OCI-LY7 (cell line): ENCODE results near the gene TGFBR3. TPM values are rescaled to one million over a fixed set of nuclear protein-coding genes. Genes with fewer than 3 reads are reported as not detected.

Experiments used
- BruUV-seq: library from RNA; stranded (reverse); fragments of 400-500 nt; replicated peaks from 2 replicates; lab custom pipeline; 2021; lab: Mats Ljungman, UMichigan
- CTCF ChIA-PET: fragments of 300-600 bp; sonication (Branson Sonifier 250); formaldehyde crosslinking; loops from one replicate; lab custom pipeline; 2022; ENCODE audit warnings: antibody characterized with exemption; ENCODE audit not compliant: unreplicated experiment; lab: Charles Lee
- POLR2A ChIA-PET: fragments of 300-600 bp; sonication (Branson Sonifier 250); formaldehyde crosslinking; loops from one replicate; lab custom pipeline; 2022; ENCODE audit warnings: antibody characterized with exemption; lab: Charles Lee
- DNase-seq: peaks from one replicate; pipeline ENCODE4 v3.0.0-alpha.2; 2015; ENCODE audit warnings: low spot score
- H2AFZ ChIP-seq: fragments of 200-600 bp; sonication (generic), shearing (Covaris generic); 2 replicates; pipeline ENCODE4 v1.6.1; 2014; ENCODE audit warnings: mild to moderate bottlenecking, antibody characterized with exemption, low read length, moderate library complexity
- H3K27ac ChIP-seq: fragments of 200-600 bp; sonication (generic); 2 replicates; pipeline ENCODE4 v1.5.1; 2014; ENCODE audit warnings: mixed run types, low read depth, mild to moderate bottlenecking, moderate library complexity, low read length, inconsistent platforms; ENCODE audit not compliant: poor library complexity, severe bottlenecking
- H3K36me3 ChIP-seq: fragments of 200-600 bp; sonication (generic); 2 replicates; pipeline ENCODE4 v1.6.1; 2014; ENCODE audit warnings: mild to moderate bottlenecking, antibody characterized with exemption, low read length, moderate library complexity, mixed read lengths; ENCODE audit not compliant: insufficient read depth
- H3K4me1 ChIP-seq: fragments of 200-600 bp; sonication (generic); 2 replicates; pipeline ENCODE4 v1.5.1; 2014; ENCODE audit warnings: mild to moderate bottlenecking, low read length; ENCODE audit not compliant: insufficient read depth, poor library complexity, severe bottlenecking
- H3K4me2 ChIP-seq: fragments of 200-600 bp; sonication (generic); 2 replicates; pipeline ENCODE4 v1.6.1; 2014; ENCODE audit warnings: mild to moderate bottlenecking, low read length
- H3K4me3 ChIP-seq: fragments of 200-600 bp; sonication (generic); 2 replicates; pipeline ENCODE4 v1.5.1; 2014; ENCODE audit warnings: mild to moderate bottlenecking, low read depth, low read length; ENCODE audit not compliant: poor library complexity, severe bottlenecking
- H3K79me2 ChIP-seq: fragments of 200-600 bp; sonication (generic); 2 replicates; pipeline ENCODE4 v1.6.1; 2016; ENCODE audit warnings: low read depth, mild to moderate bottlenecking, low read length, moderate library complexity, mixed read lengths; ENCODE audit not compliant: insufficient read depth
- H3K9me2 ChIP-seq: fragments of 200-600 bp; sonication (generic); 2 replicates; pipeline ENCODE4 v1.6.1; 2016; ENCODE audit warnings: mild to moderate bottlenecking, low read length, mixed read lengths; ENCODE audit not compliant: insufficient read depth
- H3K9me3 ChIP-seq: fragments of 200-600 bp; sonication (generic); 2 replicates; pipeline ENCODE4 v1.6.1; 2014; ENCODE audit warnings: mild to moderate bottlenecking, mixed run types, low read length, mixed read lengths
- H4K20me1 ChIP-seq: fragments of 200-600 bp; sonication (generic); 2 replicates; pipeline ENCODE4 v1.6.1; 2014; ENCODE audit warnings: mild to moderate bottlenecking, antibody characterized with exemption, low read length, moderate library complexity, mixed read lengths; ENCODE audit not compliant: insufficient read depth
- CTCF ChIP-seq: fragments of 200-600 bp; sonication (generic); conservative IDR thresholded peaks from 2 replicates; pipeline ENCODE4 v1.5.1; 2014; ENCODE audit warnings: mild to moderate bottlenecking, antibody characterized with exemption, low read length, moderate library complexity, mixed read lengths
- EZH2phosphoT487 ChIP-seq: fragments of 200-600 bp; sonication (generic); IDR thresholded peaks from 2 replicates; pipeline ENCODE4 v1.6.1; 2018; ENCODE audit warnings: low read depth, borderline replicate concordance, mild to moderate bottlenecking, mixed run types, antibody characterized with exemption, low read length, moderate library complexity, mixed read lengths
- intact Hi-C: fragments of 100-400 bp; cut with micrococcal nuclease; formaldehyde crosslinking; loops from one replicate; pipeline ENCODE4 v1.10.0; 2022; ENCODE audit not compliant: unreplicated experiment
- total RNA-seq, 2 experiments: library from RNA; depleted of rRNA in 1 of 2; stranded (reverse); fragments of >200 nt in 1 of 2; shearing (Covaris generic) in 1 of 2; gene quantifications; 2 replicates each; pipeline ENCODE4 v1.2.3, GENCODE V29; 2014 to 2022

The TGFBR3 gene
- total RNA-seq, 2 experiments from 2014 or later: not detected

GRCh38 chr1:91682882-91683597 lies 202.9 kb downstream of the TGFBR3 start:
- TF ChIP-seq EZH2phosphoT487: no peak
- no peak for TF ChIP-seq CTCF
- no peaks in the 10 kb centered on the region for H3K9me2 ChIP-seq
- POLR2A ChIA-PET: interaction anchor here (0.7 kb wide), 2 partner anchors 178 to 235 kb away, joined by 3 read pairs; no protein-coding TSS in a partner anchor
- H3K4me2 ChIP-seq: no peak overlapping the region
- no peak overlapping the region for H2AFZ ChIP-seq
- H3K27ac ChIP-seq: no peak overlapping the region
- no peaks in the 10 kb centered on the region for H3K36me3 ChIP-seq
- no peaks in the 10 kb centered on the region for H3K79me2 ChIP-seq
- no peaks in the 10 kb centered on the region for H3K4me1 ChIP-seq
- CTCF ChIA-PET: no interaction called here
- H3K9me3 ChIP-seq: no peaks in the 10 kb centered on the region
- no peaks in the 10 kb centered on the region for H4K20me1 ChIP-seq
- intact Hi-C loops: no loop called here
- BruUV-seq: no TSS peak
- H3K4me3 ChIP-seq: no peak overlapping the region
- DNase-seq: no peak

DNA sequence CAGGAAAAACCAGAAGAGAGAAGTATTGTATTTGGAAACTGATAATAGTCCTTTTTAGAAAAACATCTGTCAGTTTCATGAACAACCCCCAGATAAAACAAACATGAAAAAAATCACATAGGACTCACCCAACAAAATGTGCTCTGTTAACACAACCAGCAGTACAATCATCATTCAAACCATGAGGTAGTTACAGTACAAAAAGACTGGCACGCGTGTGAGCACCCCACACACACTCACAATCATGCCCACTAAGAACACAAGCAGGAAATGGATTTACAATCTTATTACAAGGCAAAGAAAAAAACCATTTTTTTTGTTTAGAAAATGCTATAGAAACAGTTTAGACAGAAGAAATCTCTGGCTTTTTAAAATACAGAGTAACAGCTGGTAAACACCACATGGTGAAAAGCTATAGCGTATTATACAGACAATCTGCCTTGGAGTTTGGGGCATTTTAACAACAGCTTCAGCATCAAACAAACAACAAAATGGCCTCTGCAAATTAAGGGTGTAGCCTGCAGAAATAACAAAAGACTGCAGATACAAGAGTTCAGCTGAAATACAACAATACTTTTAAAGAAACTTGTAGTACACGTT lies 205.3 kb downstream of the TGFBR3 start:
- intact Hi-C loops: no loop called here
- Histone ChIP-seq H3K79me2 (no peaks in the 10 kb centered on the region), H3K9me3 (no peaks in the 10 kb centered on the region), H2AFZ (no peak overlapping the region), H3K4me1 (no peaks in the 10 kb centered on the region), H3K27ac (no peak overlapping the region), H4K20me1 (no peaks in the 10 kb centered on the region), H3K36me3 (no peaks in the 10 kb centered on the region), H3K9me2 (no peaks in the 10 kb centered on the region), H3K4me3 (no peak overlapping the region), H3K4me2 (no peak overlapping the region)
- CTCF ChIA-PET: no interaction called here
- no TSS peak for BruUV-seq
- POLR2A ChIA-PET: no interaction called here
- TF ChIP-seq EZH2phosphoT487 (no peak), CTCF (no peak)
- DNase-seq: no peak

GRCh38 chr1:91679446-91679845 lies 206.5 kb downstream of the TGFBR3 start:
- no peak overlapping the region for H2AFZ ChIP-seq
- H3K79me2 ChIP-seq: no peaks in the 10 kb centered on the region
- intact Hi-C loops: no loop called here
- ChIA-PET CTCF (no interaction called here), POLR2A (interaction anchor here (0.6 kb wide), 1 partner anchor 148 kb away, joined by 3 read pairs; no protein-coding TSS in a partner anchor)
- TF ChIP-seq CTCF (no peak), EZH2phosphoT487 (no peak)
- BruUV-seq: no TSS peak
- no peak overlapping the region for H3K4me3 ChIP-seq
- DNase-seq: no peak
- H3K4me1 ChIP-seq: no peaks in the 10 kb centered on the region
- H3K9me3 ChIP-seq: no peaks in the 10 kb centered on the region
- no peaks in the 10 kb centered on the region for H4K20me1 ChIP-seq
- H3K9me2 ChIP-seq: no peaks in the 10 kb centered on the region
- no peak overlapping the region for H3K4me2 ChIP-seq
- H3K36me3 ChIP-seq: no peaks in the 10 kb centered on the region
- no peak overlapping the region for H3K27ac ChIP-seq
